Activated T-cell treated with anti-CD3 and anti-CD28 coated beads for 4 hours (primary cell): Measurements from ENCODE around the gene RXRA.

Experiments used
- DNase-seq: peaks from one replicate; pipeline ENCODE4 v3.0.0-alpha.2; 2020

Gene RXRA

DNA sequence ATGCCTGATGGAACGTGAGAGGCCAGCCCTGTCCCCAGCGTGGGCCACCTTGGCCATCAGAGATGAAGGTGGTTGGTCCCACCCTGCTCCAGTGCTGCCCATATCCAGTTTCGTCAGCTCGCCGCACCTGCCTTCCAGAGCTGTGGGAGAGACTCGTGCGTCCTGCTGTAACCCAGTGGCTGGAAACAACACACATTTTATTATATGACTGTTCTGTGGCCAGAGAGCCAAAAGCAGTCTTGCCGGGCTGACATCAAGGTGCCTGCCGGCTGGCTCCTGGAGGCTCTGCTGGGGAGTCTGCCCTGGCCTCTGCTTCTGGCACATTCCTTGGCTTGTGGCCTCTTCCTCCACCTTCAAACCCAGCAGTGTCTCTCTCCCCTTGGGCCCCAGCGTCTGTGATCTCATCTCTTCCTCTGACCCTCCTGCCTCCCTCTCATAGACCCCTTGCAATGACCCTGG is 94.7 kb downstream of the RXRA start:
- no peak for DNase-seq

- DNase-seq = no peak
Observed at GRCh38 chr9:134421888-134422287, 95.6 kb downstream of the RXRA start.

DNA sequence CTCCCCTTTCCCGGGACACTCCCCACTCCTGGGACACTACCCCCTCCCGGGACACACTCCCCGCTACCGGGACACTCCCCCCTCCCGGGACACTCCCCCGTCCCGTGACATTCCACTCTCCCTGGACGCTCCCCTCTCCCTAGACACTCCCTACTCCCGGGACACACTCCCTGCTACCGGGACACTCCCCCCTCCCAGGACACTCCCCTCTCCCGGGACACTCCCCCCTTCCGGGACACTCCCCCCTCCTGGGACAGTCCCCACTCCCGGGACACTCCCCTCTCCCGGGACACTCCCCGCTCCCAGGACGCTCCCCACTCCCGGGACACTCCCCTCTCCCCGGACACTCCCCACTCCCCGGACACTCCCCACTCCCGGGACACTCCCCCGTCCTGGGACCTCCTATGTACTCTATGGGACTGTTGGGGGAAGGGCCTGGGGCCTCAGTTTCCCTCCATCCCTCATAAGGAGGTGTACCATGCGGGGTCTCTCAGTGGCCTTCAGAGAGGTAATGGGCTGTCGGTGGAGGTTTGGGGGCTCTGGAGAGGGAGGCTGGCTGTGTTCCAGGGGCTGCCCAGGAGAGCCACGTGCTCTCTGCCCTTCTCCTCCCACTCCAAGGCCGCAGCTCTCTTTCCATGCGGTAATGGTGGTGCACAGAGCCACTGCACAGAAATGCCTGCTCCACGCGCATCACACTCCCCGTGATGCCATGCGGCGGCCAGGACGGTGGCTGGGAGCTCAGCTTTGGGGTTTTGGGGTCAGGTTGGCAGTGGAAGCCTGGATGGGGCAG is 96.2 kb downstream of the RXRA start:
- no peak for DNase-seq

DNA sequence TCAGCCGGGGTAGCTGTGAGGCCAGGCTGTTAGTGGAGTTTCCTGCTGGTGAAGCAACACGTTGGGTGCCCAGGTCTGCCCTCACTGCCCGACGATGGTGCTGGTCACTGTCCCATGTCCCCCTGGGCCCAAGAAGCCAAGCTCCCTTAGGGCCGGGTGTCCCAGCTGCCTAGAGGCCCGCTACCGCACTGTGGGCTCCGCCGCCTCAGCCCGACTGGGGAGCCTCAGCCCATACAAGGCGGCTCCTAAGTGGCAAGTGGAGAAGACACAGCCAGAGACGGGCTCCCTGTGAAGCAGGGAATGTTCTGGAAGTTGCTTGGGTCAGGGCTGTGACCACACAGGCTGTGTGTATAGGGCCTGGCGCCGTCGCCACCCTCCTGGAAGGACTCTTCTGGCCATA is 96.9 kb downstream of the RXRA start:
- no peak for DNase-seq

DNA sequence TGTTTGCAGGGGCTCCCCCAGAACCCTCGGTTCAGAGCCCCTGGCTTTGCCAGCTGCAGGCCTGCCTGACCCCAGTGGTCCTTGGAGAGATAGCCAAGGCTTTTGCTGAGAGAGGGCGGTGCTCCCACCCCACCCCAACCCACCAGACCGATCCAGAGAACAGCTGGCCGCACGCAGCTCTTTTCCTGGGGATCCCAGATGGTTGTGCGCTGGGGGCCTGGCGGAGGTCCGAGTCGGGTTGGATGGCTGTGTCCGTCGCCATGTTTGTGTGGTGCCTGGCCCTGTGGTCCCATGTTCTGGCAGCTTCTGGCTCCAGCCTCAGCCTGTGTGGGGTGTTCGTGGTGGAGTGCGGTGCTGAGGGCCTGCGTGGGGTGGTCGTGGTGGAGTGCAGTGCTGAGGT is 97.5 kb downstream of the RXRA start:
- DNase-seq = no peak

DNA sequence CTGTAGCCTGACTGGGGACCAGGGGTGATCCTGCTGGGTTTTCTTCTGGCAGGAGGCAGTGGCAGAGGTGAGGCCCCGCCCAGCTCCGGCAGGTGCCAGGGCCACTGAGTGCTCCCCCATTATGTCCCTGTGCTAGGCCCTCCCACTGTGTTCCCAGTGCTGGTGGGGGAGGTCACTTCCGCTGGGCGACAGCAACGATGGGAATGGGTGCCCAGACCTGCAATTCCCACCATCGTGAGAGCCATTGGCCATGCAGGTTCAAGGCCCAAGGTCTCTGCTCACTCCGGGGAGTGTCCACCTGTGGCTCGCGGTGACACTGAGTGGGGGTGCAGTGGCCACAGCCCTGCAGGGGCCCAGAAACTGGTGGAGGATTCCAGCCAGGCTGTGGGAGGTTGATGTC is 98.6 kb downstream of the RXRA start:
- DNase-seq = no peak

GRCh38 chr9:134425401-134425800 is 99.1 kb downstream of the RXRA start:
- DNase-seq = no peak

DNA sequence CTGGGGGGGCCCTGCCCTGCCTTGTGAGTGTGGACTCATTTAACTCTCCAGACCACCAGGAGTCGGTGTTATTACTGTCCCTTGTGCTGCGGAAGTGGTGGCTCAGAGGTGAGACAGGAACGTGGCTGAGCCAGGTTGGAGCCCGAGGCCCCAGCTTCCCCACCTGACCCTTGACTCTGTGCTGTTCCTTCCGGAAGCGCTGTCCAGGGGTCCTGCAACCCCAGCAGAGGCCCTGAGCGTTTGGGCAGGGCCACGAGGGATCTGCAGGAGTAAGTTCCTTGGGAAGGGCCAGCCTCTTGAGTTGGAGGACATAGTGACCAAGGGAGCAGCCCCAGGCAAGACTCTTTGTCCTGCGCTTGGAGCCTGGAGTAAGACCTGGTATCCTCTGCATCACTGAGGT is 99.6 kb downstream of the RXRA start:
- DNase-seq = no peak

- no peak for DNase-seq
Observed at GRCh38 chr9:134426436-134426835, 100.2 kb downstream of the RXRA start.

GRCh38 chr9:134427153-134427782 is 101.0 kb downstream of the RXRA start:
- DNase-seq = no peak

GRCh38 chr9:134428559-134428958 is 102.3 kb downstream of the RXRA start:
- DNase-seq = no peak

DNA sequence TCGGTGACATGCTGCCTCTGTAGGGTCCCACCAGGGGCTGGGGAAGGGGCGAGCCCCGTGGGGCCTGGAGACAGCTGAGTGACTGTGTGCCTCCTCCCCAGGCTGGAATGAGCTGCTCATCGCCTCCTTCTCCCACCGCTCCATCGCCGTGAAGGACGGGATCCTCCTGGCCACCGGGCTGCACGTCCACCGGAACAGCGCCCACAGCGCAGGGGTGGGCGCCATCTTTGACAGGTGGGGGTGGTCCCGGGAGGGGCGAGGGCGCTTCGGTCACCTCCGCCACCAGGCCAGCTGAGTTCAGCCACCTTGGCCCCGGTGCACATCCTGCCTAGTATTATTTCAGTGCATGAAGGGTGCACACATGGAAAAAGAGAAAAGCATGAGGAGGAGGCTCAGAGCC is 102.8 kb downstream of the RXRA start:
- no peak for DNase-seq

GRCh38 chr9:134429481-134429880 is 103.2 kb downstream of the RXRA start:
- DNase-seq = no peak

- no peak for DNase-seq
Observed at GRCh38 chr9:134431095-134431494, 104.8 kb downstream of the RXRA start.

GRCh38 chr9:134431626-134432025 is 105.4 kb downstream of the RXRA start:
- no peak for DNase-seq

- DNase-seq = no peak
Observed at GRCh38 chr9:134432471-134432870, 106.2 kb downstream of the RXRA start.

DNA sequence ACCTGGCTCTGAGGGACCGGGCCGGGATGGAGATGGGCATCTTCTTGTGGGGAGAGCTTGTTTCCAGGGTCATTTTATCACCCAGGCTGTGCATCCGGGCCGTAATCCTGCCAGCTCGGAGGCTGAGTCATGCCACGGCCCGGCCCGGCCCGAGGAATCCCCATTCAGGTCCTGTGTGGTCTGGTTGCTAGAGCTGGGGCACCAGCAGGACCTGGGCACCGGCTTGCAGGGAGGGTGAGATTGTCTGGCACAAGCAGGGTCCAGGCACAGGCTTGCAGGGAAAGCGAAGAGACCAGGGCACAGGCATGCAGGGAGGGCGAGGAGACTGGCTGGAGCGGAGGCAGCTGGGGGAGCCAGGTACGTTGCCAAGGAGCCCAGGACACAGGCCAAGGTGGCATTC is 106.8 kb downstream of the RXRA start:
- no peak for DNase-seq

GRCh38 chr9:134433909-134434882 is 107.9 kb downstream of the RXRA start:
- DNase-seq = no peak

DNA sequence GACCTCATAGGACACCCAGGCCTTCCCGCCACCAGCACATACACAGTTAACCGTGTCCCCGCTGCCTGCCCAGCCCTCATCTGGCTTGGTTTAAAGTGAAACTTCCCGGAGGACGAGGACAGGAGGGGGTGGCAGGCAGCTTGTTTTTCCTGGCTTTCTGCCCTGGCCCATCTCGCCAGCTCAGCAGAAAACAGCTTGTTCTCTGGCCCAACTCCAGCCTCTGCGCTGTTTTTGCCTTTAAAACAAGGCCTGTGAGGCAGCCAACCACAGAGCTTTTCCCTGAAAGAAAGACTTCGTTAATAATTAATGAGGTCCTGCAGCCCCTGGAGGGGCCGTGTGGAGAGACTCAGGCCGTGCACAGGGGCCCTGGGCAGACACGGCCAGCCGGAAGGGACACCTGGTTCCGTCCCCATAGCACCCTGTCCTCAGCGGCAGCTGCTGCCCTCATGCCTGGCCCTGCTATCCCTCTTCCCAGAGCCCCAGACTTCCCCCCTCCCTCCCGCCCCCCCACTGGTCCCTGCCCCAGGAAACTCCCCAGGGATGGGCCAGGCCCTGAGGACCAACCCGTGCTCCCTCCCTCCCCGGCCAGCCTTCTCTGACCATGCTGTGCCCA is 108.7 kb downstream of the RXRA start:
- DNase-seq = no peak

DNA sequence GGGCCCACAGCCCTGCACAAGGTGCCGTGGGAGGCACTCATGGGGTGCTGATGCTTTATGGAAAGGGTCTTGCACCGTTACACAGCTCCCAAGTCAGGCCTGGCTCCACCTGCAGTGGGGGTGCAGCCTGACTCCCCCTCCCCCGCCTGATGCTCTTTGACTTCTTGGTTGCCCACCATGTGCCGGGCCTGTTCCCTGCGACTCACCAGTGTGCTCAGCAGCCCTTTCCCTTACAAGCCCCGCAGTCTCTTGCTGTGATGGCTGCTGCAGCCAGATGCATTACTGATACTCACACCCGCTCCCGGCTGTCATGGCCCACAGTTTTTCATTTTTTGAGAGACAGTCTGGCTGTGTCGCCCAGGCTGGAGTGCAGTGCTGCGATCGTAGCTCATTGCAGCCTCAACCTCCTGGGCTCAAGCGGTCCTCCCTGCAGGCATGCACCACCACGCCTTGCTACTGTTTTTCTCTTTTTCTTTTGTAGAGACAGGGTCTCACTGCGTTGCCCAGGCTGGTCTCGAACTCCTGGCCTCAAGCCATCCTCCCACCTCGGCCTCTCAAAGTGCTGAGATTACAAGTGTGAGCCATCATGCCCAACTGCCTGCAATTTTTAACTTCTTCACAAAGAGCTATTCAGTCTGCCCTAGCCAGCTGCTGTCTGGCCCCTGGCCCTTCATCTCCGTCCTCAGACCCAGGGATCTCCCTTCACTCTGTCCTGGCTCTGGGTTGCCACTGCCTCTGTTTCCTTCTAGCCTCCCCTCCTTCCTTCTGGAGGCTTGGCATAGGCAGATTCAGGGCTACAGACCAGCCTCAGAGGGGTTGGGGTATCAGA is 109.5 kb downstream of the RXRA start:
- DNase-seq = no peak

DNA sequence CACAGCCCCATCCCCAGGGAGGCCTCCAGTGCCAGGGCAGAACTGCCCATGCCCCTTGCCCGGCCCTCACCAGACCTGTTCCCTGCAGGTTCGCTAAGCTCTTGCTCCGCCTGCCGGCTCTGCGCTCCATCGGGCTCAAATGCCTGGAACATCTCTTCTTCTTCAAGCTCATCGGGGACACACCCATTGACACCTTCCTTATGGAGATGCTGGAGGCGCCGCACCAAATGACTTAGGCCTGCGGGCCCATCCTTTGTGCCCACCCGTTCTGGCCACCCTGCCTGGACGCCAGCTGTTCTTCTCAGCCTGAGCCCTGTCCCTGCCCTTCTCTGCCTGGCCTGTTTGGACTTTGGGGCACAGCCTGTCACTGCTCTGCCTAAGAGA is 110.1 kb downstream of the RXRA start:
- DNase-seq = no peak

DNA sequence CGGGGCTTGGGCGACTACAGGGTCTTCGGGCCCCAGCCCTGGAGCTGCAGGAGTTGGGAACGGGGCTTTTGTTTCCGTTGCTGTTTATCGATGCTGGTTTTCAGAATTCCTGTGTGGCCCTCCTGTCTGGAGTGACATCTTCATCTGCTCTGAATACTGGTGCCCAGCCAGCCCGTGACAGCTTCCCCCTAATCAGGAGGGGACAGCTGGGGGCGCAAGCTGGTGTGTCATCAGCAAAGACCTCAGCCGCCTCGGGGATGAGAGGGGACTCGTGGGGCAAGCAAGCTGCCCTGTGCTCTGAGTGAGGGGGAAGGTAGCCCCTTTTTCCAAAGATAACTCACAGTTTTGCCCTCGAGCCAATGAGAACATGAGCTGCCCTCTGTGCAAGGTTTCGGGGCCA is 110.7 kb downstream of the RXRA start:
- DNase-seq = no peak
